ENCODE measurements around the gene POMT1. TPM values are rescaled to one million over a fixed set of nuclear protein-coding genes. Genes with fewer than 3 reads are reported as not detected.

POMT1 gene
- total and polyA plus RNA-seq, 2 experiments from 2014 or later, result 35.3 to 44.8 TPM

GRCh38 chr9:131492070-131492469 is 10.6 kb upstream of the POMT1 start:
- Histone ChIP-seq H3K4me2 (no peak overlapping the region), H3K27me3 (no peaks in the 10 kb centered on the region), H3K9me3 (ENCODE audit: low read depth) (no peaks in the 10 kb centered on the region), H3K36me3 (replicated peaks; ENCODE audit: insufficient read depth, low read depth) (no peaks in the 10 kb centered on the region), H3K4me3 (no peak overlapping the region), H4K20me1 (ENCODE audit: insufficient read depth, poor library complexity, severe bottlenecking) (peaks cover 13% of the 10 kb centered on the region), H3K79me2 (peaks cover 8% of the 10 kb centered on the region), H3K4me1 (ENCODE audit: insufficient read depth) (no peaks in the 10 kb centered on the region), H3K9me2 (replicated peaks; ENCODE audit: insufficient read depth) (no peaks in the 10 kb centered on the region), H2AFZ (no peak overlapping the region), H3K27ac (no peak overlapping the region)
- 76% methylated on average over 6 of the region's 6 CpGs for WGBS (ENCODE audit: low lambda C conversion rate, missing lambda C conversion rate)
- DNase-seq (ENCODE audit: low spot score), result peak; percentile 32
- no peak for TF ChIP-seq CTCF (IDR thresholded peaks at IDR 0.05; ENCODE audit: poor library complexity)

- no peak for DNase-seq (ENCODE audit: low spot score)
- H3K27ac ChIP-seq, result no peak overlapping the region
- H3K4me3 ChIP-seq, result no peak overlapping the region
Observed at GRCh38 chr9:131494296-131494870, 8.3 kb upstream of the POMT1 start.

GRCh38 chr9:131495785-131496184 is 6.9 kb upstream of the POMT1 start:
- H3K27me3 ChIP-seq, result no peaks in the 10 kb centered on the region
- no peaks in the 10 kb centered on the region for H4K20me1 ChIP-seq (ENCODE audit: insufficient read depth, poor library complexity, severe bottlenecking)
- no peaks in the 10 kb centered on the region for H3K4me1 ChIP-seq (ENCODE audit: insufficient read depth)
- no peaks in the 10 kb centered on the region for H3K36me3 ChIP-seq (replicated peaks; ENCODE audit: insufficient read depth, low read depth)
- no peak for DNase-seq (ENCODE audit: low spot score)
- no peak overlapping the region for H3K27ac ChIP-seq
- no peaks in the 10 kb centered on the region for H3K9me3 ChIP-seq (ENCODE audit: low read depth)
- H3K4me2 ChIP-seq, result no peak overlapping the region
- H3K4me3 ChIP-seq, result no peak overlapping the region
- H2AFZ ChIP-seq, result no peak overlapping the region
- 96% methylated on average over 22 of the region's 22 CpGs for WGBS (ENCODE audit: low lambda C conversion rate, missing lambda C conversion rate)
- peaks cover 8% of the 10 kb centered on the region for H3K79me2 ChIP-seq
- no peaks in the 10 kb centered on the region for H3K9me2 ChIP-seq (replicated peaks; ENCODE audit: insufficient read depth)
- TF ChIP-seq EZH2phosphoT487 (IDR thresholded peaks at IDR 0.05; ENCODE audit: low read depth, severe bottlenecking, unreplicated experiment) (no peak), EZH2 (IDR thresholded peaks at IDR 0.05; ENCODE audit: borderline replicate concordance) (no peak), CTCF (IDR thresholded peaks at IDR 0.05; ENCODE audit: poor library complexity) (no peak)

More at GRCh38 chr9:131494296-131494870, 8.3 kb upstream of the POMT1 start:
- no peaks in the 10 kb centered on the region for H3K36me3 ChIP-seq (replicated peaks; ENCODE audit: insufficient read depth, low read depth)
- no peaks in the 10 kb centered on the region for H3K4me1 ChIP-seq (ENCODE audit: insufficient read depth)
- H3K4me2 ChIP-seq, result no peak overlapping the region
- H2AFZ ChIP-seq, result no peak overlapping the region
- no peaks in the 10 kb centered on the region for H3K9me2 ChIP-seq (replicated peaks; ENCODE audit: insufficient read depth)
- peaks cover 5% of the 10 kb centered on the region for H4K20me1 ChIP-seq (ENCODE audit: insufficient read depth, poor library complexity, severe bottlenecking)
- H3K79me2 ChIP-seq, result peaks cover 8% of the 10 kb centered on the region
- no peaks in the 10 kb centered on the region for H3K9me3 ChIP-seq (ENCODE audit: low read depth)
- WGBS (ENCODE audit: low lambda C conversion rate, missing lambda C conversion rate), result 96% methylated on average over 22 of the region's 22 CpGs
- TF ChIP-seq EZH2phosphoT487 (IDR thresholded peaks at IDR 0.05; ENCODE audit: low read depth, severe bottlenecking, unreplicated experiment) (no peak), EZH2 (IDR thresholded peaks at IDR 0.05; ENCODE audit: borderline replicate concordance) (no peak), CTCF (IDR thresholded peaks at IDR 0.05; ENCODE audit: poor library complexity) (no peak)
- no peaks in the 10 kb centered on the region for H3K27me3 ChIP-seq
